GM21447 (cell line): ENCODE measurements around the gene PPP2R5C.

Experiments used
- ATAC-seq: cut with Tn5 transposase; IDR thresholded peaks from one replicate; pipeline ENCODE4 v1.9.1; 2021; ENCODE audit not compliant: unreplicated experiment

The PPP2R5C gene

DNA sequence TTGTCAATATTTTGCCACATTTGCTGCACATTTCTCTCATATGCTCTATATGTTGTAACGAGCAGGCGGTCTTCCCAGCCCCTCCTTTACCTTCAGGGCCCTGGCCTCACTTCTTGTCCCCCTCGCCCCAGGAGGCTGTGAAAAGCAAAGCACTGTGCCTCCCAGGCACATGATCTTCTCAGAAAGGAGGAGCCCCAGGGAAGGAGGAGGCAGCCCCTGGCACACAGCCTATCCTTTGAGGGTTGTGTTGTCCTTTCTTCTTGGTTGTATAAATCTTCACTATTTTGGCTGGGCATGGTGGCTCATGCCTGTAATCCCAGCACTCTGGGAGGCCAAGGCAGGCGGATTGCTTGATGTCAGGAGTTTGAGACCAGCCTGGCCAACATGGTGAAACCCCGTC is 77.0 kb downstream of the PPP2R5C start:
- no peak for ATAC-seq

DNA sequence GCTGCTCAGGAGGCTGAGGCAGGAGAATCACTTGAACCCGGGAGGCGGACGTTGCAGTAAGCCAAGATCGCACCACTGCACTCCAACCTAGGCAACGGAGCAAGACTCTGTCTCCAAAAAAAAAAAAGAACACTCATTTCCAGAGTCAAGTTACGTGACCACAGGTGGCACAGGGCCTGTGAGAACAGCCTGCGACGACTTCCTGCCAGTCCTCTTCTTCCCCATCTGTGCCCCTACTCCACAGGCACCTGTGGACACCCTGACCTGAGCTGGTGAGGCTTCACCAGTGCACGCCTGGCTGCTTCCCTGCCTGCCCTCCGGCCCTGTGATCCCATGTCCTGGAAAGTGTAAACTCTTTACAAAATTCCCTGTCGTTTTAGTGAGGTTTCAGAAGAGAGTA is 77.7 kb downstream of the PPP2R5C start:
- peak; percentile 55 for ATAC-seq

DNA sequence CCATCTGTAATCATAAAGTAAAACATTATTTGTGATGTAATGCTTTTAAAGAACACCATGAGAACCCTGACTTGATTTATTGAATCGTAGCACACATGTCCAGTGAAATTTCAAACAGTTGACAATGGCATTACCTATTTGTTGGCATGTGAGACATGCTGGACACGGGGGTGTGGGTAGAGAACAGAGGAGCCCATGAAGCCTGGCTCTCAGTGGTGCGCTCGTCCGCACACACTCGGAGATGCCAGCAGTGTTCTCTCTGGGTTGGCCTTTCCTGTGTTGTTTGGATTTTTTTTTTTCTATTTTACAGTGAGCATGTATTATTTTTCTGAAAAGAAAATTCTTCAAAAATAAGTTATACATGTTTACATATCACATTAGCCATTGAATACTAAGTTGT is 78.2 kb downstream of the PPP2R5C start:
- no peak for ATAC-seq

DNA sequence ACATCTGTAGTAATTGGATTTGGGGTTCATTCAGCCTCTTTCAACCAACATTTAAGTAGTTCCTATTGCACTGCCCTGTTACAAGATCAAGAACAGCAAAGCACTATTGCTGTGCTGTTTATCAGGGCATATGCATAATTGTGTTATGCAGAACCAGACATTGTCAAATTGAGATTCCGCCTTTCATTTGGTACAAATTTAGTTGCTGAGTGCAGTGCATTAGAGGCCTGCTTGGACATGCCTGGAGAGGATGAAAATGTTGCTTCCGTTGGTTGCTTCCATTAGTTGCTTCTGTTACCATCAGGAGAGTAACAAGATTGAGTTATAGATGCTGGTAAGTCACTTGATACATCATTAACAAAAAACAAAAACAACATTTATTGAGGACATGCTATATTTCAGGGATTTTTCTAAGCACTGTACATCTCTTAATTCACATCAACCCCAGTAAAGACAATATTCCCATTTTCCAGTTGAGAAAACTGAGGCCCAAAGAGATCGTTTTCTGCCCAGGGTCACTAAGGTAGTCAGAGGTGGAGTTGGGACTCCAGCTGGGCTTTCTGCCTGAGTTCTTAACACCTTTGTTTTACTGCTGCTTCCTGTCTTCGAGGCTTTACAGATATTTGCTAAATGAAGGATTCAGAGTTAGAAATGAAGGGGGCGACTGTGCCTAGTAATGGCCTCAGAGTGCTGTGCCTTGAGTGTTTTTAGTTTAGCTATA is 79.3 kb downstream of the PPP2R5C start:
- no peak for ATAC-seq

DNA sequence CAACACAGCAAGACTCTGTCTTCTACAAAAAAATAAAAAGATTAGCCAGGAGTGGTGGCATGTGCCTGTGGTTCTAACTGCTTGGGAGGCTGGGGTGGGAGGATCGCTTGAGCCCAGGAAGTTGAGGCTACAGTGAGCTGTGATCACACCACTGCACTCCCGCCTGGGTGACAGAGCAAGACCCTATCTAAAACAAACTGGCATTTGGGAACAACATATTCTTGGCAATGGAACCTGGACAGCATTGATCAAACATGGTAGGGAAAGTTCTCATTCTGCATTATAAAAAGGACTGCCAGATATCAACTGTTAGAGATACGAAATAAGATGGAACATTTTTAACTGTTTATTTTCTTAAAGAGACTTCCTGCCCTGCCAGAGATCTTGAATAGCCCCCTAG is 81.5 kb downstream of the PPP2R5C start:
- ATAC-seq: no peak

DNA sequence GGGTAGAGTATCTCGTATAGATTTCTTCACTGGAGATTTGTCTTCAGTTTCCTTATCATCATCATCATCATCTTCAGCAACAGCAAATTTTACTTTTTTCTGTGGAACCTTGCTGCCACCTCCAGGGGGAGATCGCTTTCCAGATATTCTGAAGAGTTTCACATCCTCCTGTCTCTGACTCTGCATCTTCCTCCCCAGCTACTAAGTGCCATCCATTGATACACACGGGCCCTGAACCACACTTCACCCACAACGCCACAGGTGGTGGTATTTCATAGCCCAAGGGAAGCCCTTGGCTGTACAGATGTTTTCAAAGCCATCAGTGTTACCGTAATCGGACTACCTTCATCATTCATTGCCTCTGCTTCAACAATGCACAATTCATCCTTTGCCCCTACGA is 82.2 kb downstream of the PPP2R5C start:
- ATAC-seq: peak; percentile 80

DNA sequence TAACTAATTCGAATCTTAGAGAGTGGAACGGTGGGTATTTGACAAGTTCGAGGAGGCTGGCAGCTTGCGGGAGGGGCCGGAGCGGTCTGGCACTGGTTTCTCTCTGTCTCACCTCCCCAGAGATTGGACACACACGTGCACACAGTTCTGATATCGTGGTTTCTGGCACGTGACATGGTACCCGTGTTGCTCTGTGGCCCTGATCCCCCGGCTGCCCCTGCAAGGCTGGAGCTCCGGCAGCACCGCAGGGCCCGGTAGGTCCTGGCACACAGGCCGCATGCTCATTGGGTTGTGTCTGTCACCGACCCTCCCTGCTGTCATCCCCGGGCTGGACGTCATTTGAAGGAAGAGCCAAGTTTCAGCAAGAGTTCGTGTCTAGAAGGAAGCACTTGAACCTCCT is 82.7 kb downstream of the PPP2R5C start:
- peak; percentile 34 for ATAC-seq

DNA sequence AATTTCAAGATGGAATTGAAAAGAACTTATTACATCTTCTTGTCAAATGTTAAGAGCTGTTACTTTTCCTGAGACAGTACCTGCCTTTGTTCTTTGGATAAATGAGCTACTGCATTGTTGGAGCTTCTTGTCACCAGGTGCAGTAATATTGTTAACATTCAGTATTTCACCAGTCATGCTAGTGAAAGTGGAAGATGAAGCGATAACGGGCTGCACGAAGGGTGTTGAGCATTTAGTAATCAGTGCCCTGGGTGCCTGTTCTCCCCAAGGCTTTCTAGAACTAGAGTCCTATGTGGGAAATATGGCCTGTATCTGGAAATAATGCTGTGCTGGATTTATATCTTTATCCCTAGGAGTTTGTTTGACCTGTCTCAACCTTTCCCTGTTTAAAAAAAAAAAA is 83.2 kb downstream of the PPP2R5C start:
- ATAC-seq: no peak

DNA sequence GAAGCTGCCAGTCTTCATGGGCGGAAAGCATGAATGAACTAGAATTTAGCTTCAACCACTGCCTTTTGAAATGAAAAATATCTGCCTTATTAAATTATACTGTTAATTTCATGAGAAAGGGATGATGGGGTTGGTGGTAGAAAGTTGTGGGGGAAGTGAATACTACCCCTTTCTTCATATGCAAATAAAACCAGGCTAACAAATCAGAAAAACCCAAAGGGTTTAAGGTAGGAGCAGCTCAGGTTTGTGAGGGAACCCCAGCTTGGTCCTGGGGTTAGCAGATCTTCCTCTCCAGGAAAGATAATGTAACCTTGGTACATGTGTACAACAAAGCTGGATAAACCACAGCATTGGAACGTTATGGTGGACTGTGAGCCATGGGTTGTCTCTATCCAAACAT is 84.0 kb downstream of the PPP2R5C start:
- ATAC-seq: no peak

DNA sequence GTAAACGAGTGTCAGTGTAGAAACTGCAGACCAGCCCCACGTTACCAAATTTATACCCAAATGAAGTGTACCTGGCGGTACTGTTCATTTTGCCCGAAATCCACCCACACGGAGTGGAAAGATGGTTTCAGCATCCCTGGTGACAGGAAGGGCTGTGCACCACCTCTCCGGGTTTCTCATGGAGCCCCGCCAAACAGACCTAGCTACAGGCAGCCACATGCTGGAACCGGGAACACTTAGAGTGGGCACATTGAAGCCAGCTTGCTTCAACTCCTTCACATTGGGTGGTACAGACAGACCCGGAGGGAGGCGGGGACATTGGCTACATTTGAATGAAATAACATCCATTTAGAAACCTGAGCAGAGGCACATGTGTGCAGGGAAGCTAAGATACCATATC is 84.4 kb downstream of the PPP2R5C start:
- no peak for ATAC-seq

DNA sequence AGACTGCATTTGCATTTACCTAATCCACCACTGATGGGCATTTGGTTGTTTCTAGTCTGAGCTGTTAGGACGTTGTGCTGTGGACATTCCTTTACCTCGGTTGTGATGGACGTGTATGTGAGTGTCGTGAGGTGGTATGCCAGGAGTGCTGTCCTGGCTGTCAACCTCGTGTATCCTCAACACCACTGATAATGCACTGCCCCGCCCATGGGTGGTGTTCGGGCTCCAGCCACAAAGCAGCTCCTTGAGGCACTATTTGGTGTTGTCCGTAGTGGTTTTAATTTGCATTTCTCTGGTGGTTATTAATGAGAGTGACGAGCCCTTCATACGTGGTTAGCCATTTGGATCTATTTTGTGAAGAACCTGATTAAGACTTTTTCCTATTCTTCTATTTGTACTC is 87.6 kb downstream of the PPP2R5C start:
- ATAC-seq: peak; percentile 78

DNA sequence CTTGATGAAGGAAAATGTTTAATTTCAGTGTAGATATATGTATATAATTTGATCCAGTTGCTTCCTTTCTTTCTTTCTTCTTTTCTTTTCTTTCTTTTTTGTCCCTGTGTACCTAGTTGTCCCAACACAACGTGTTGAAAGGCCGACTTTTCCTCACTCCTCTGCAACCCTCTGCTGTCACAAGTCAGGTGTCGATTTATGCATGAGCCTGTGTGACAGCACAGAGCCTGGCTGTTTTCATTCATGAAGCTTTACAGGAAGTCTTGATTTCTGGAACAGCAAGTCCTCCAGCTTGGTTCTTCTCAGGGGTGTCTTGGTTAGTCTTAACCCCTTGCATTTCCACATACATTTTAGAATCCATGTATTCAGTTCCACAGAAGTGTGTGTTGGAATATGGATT is 88.1 kb downstream of the PPP2R5C start:
- no peak for ATAC-seq

DNA sequence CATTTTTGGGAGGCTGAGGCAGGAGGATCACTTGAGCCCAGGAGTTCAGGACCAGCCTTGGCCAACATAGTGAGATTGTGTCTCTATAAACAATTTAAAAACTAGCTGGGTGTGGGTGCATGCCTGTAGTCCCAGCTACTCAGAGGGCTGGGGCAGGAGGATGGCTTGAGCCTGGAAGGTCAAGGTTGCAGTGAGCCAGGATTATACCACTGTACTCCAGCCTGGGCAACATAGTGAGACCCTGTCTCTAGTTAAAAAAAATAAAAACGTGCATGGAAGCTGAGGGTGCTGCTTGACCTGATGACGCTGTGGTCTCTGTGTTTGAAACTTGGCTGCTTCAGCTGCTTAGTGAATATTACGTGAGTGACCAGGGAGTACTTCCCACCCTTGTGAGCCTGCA is 89.7 kb downstream of the PPP2R5C start:
- no peak for ATAC-seq

DNA sequence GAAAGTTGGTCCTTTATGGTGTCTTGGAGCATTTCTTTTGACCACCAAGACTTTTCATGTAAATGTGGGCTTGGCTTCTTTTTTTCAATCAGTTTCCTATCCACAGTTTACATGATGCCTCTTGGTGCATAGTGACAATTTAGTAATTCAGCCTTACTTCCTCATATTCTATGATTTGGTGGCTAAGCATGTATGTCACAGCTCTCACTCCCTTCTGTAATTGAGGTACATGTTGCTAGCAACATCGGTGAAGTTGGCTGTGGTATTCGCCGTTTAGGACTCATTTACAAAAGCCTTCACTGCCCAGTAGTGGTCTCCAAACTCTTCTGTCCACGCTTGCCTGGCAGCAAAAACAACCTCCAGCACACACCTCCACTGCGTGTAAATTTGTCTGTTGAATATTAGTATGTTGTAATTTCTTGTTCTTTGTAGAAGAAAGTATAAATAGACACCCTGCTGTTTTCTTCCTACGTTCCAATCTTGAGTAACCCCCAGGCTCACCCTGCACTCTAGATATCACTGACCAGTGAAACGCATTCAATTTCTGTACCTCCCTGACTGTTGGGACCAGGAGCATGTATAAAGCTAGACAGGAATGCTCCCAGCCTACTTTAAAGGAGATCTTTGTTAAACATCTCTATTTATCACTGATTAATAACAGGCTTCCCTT is 90.4 kb downstream of the PPP2R5C start:
- no peak for ATAC-seq

DNA sequence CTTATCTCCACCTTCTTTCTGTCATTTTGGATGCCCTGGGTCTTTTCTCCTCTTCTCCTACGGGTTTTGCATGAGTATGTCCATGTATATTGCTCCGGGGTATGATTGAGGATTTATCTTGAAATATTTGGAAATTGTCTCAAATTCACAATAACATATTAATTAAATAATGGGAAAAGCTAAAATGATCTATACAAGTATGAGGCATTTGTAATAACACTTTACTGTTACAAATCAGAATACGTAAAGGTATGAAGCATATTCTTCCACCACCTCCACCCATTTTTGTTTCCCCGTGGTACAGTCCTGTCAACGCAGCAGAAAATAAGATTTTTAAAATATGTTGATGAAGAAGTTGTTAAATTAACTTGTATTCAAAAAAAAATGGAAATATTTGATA is 91.3 kb downstream of the PPP2R5C start:
- ATAC-seq: no peak

DNA sequence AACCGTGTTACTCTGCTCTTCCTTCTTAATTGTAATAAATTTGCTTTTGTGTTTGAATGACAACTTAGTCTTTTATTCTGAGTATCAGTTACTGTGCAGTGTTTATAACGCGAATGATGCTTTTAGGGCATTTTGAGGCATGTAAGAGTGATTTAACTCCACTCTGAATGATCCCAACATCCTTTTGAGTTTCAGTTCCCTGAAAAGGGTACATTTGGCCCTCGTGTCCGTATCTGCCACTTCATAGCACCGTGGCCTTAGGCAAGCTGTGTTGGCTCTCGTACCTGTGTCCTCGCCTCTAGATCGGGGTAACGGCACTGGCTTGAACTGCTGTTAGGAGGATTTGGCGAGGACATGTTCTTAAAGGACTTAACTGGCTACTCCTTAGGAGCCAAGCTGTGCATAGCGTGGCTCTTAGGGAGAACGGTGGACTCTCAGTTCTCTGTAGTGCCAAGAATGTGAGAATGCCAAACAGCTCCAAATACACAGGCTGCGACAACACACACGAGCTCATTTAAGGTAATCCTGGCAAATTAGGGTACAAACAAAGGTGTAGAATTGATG is 92.0 kb downstream of the PPP2R5C start:
- ATAC-seq: no peak

DNA sequence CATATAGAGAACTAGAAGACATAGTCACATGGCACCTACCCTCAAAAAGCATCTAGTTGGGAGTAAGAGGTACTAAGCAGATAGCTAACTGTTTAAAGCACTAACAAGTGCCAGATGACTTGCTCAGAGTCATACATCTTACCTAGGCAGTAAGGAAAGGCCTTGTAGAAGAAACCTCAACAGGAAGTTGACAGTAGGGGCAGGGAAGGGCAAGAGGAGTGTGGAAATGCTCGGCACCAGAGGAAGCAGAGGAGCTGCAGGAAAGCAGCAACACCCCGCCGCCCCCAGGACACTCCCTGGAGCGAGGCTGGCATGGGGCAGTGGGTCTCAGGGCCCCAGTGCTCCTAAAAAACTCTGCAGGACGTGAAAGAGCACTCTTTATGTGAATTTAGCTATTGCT is 92.9 kb downstream of the PPP2R5C start:
- no peak for ATAC-seq

DNA sequence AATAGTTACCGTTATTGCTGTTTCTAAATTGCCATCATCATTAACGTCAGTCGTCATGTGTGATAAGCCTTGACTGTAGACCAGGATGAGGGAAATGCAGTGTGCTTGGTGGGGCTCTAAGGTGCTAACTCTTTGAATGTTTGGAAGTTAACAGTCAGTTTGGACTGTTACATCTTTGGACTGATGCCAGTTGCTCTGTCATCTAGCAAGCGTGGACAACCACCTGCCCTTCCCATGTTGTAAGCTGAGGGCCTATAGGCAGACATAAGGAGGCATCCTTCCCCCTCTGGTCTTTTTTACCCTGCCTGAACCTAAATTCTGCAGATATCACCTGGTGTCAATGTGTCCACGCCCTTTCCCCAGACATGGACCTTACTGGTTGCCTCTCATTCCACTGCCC is 94.4 kb downstream of the PPP2R5C start:
- ATAC-seq: no peak

DNA sequence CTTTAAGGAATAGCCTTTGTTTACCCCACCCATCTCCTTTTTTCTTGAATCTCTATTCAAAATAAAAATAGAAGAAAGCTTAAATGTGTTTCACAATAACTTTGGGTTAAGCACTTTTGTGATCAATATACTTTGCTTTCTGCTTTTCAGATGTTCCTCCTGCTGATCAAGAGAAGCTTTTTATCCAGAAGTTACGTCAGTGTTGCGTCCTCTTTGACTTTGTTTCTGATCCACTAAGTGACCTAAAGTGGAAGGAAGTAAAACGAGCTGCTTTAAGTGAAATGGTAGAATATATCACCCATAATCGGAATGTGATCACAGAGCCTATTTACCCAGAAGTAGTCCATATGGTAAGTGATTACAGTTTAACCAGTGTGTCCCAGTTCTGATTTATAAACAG is 95.0 kb downstream of the PPP2R5C start:
- no peak for ATAC-seq

DNA sequence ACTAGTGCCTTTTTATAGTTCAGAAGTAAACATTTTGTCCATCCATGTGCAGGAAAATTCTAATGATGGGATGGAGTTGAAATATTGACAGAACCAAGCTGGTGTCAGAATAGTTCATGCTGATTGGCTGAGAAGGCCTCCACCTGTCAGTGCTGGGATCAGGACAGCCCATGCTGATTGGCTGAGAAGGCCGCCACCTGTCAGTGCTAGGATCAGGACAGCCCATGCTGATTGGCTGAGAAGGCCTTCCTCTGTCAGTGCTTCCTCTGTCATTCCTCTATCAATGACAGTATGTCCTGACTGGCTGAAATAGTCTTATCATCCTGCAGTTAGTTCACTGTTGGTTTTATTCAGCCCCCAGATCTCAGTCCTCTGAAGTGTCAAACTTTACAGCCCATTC is 95.7 kb downstream of the PPP2R5C start:
- no peak for ATAC-seq

DNA sequence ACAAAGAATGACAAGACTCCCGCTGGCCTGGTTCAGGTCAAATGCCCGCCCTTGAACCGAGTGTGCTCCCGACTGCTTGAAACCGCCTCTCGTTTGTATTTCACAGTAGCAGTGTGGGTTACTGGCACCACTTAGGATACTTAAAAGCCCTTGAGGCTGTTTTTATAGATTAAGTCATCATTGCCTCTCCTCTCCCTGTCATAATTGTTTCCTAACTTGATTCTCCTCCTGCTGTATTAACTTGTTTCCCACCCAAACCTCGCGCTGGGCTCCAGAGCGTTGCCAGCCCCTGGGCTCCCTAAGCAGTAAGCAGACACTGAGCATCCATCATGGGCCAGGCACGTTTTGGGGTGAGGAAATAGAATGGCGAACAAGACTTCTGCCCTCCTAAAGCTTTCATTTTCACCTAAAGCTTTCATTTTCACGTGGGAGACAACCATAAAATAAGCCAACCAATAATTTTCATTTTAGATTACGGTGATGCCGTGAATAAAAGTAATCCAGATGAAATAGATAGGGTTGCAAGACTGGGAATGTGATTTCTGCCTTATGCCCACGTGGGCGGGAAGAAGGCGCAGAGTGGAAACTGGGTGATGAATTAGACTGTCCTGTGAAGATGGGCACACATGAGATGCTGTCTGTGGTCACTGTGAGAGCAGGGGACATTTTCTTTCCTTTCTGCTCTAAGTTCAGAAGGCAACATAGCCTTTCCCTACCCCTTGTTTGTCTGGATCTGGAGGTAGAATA is 97.5 kb downstream of the PPP2R5C start:
- ATAC-seq: no peak

DNA sequence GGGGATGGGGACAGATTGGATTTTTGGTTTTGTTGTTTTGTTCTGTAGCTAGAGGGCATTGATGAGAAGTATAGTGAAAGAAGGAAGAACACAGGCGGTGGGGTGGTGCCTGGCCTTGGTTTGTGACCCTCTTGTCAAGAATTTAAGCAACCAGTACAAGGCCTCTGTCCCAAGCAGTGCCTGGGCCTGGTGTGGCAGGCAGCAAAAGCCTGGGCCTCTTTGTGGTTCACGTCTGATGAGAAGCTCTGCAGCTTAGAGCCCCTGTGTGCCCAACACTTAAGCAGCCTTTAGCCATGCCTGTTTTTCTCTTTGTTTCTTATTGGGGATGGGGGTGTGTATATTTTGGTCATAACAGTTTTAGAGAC is 98.0 kb downstream of the PPP2R5C start:
- no peak for ATAC-seq
